Activated naive CD4-positive, alpha-beta T cell treated with anti-CD3 and anti-CD28 coated beads for 36 hours (primary cell): ENCODE results near the gene ORMDL3. TPM values are rescaled to one million over a fixed set of nuclear protein-coding genes. Genes with fewer than 3 reads are reported as not detected.

Source experiments
- CTCF ChIA-PET: fragments of 350-600 bp; sonication (Branson Sonifier 250); formaldehyde crosslinking; loops from one replicate; lab custom pipeline; 2021; ENCODE audit warnings: antibody characterized with exemption; lab: Charles Lee
- DNase-seq: peaks from one replicate; pipeline ENCODE4 v3.0.0-alpha.2; 2020
- H3K27ac Mint-ChIP-seq: one replicate; pipeline ENCODE4 v1.8.0; 2021; ENCODE audit warnings: mild to moderate bottlenecking, mixed read lengths
- H3K27me3 Mint-ChIP-seq: one replicate; pipeline ENCODE4 v1.8.0; 2021; ENCODE audit warnings: low read depth, mixed read lengths
- H3K36me3 Mint-ChIP-seq: one replicate; pipeline ENCODE4 v1.8.0; 2021; ENCODE audit warnings: low read depth, mixed read lengths
- H3K4me1 Mint-ChIP-seq: one replicate; pipeline ENCODE4 v1.8.0; 2021; ENCODE audit warnings: low read depth, mixed read lengths
- H3K4me3 Mint-ChIP-seq: one replicate; pipeline ENCODE4 v1.8.0; 2021; ENCODE audit warnings: mild to moderate bottlenecking, moderate library complexity, mixed read lengths
- H3K9me3 Mint-ChIP-seq: one replicate; pipeline ENCODE4 v1.8.0; 2021; ENCODE audit warnings: mixed read lengths
- intact Hi-C: fragments of 100-400 bp; cut with micrococcal nuclease; formaldehyde crosslinking; loops from one replicate; pipeline ENCODE4 v1.15.1; 2023
- total RNA-seq, 2 experiments: library from RNA; stranded (reverse); gene quantifications; one replicate each; pipeline ENCODE4 v1.2.3, GENCODE V29; 2021

ORMDL3 gene
- total RNA-seq, 2 experiments from 2014 or later: 51.8 to 52.1 TPM

DNA sequence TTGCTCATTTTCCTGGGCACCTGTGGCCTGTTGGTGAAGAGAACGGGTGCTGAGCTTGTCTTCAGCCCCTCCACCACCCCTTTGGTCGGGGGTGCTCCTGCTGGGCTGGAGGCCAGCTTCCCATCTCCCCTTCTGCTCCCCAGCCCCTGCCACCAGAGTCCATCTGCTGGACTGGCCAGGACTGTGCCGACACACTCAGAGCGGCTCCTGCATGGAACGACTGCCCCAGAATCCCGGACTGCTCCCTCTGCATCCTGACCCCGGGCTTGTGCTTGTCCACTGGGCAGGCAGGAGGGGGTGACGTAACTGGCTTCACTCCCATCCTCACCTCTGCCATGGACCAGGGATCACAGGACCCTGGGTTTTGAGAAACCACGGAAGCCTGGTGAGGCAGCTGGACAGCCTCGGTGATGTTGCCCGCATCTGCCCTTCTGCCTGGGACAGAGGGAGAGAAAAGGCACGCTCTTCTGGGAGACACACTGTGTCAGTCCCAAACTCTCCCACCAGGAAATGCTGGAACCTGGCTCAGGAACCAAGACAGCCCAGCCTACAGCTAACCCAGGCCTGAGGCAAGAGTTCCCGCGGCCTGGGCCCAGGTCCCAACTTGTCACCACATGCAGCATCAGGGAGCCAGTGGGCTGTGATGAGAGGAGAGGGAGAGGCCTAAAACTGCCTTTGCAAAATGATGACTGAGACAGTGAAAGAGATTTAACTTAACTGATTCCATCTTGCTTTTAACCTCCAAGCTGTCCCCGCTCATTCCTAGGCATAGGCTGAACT, 19.3 kb upstream of the ORMDL3 start:
- Mint-ChIP-seq H3K36me3 (no peaks in the 10 kb centered on the region), H3K4me3 (no peak overlapping the region), H3K4me1 (peaks cover 8% of the 10 kb centered on the region), H3K27me3 (no peaks in the 10 kb centered on the region), H3K9me3 (no peaks in the 10 kb centered on the region), H3K27ac (no peak overlapping the region)
- no peak for DNase-seq
- intact Hi-C loops: no loop called here
- CTCF ChIA-PET: interaction anchor here (1.0 to 1.1 kb wide), 2 partner anchors 12 to 74 kb away, joined by 3 read pairs; no protein-coding TSS in a partner anchor

DNA sequence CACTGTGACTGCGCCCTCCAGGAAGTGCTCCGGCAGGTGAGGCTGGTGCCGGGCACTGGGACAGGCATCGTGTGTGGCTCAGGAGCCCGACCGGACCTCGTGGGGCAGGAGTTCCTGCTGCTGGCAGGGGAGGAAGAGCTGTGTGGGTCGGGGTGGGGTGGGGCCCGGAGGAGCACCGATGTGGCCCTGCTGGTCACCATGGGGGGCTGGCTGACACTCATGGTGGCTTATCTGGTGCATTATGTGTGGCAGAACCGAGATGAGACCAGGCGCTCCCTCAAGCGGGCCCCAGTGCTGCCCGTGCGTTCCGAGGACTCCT, 17.0 kb upstream of the ORMDL3 start:
- no peaks in the 10 kb centered on the region for H3K27me3 Mint-ChIP-seq
- intact Hi-C loops: loop anchor here (5.0 kb wide), 1 partner anchor 38 kb away; the partner anchor contains the start of gene PSMD3
- H3K4me3 Mint-ChIP-seq: no peak overlapping the region
- DNase-seq: no peak
- peaks cover 22% of the 10 kb centered on the region for H3K4me1 Mint-ChIP-seq
- no peak overlapping the region for H3K27ac Mint-ChIP-seq
- H3K9me3 Mint-ChIP-seq: no peaks in the 10 kb centered on the region
- CTCF ChIA-PET: no interaction called here
- H3K36me3 Mint-ChIP-seq: no peaks in the 10 kb centered on the region

DNA sequence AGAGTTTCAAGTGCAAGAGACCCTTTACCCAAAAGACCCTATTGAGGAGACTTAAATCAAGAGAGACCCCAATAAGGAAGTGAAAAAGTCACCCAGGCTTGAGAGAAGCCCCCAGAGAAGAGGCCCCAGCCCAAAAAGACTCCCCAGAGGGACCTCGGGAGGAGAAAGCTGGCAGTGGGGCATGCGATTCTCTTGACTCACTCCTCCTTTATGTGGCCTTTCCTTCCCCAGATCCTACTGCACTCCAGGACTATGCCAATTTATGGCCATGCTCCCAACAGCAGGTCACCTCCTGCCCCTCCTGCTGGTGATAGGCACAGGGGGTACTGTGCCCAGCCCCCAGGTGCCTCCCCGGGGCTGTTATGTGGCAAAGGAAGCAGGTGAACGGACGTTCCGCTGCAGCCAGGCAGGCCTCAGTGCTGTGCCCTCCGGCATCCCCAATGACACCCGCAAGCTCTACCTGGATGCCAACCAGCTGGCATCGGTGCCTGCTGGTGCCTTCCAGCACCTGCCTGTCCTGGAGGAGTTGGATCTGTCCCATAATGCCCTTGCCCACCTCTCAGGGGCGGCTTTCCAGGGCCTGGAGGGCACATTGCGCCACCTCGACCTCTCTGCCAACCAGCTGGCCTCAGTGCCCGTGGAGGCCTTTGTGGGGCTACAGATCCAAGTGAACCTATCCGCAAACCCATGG, 16.4 kb upstream of the ORMDL3 start:
- H3K36me3 Mint-ChIP-seq: no peaks in the 10 kb centered on the region
- CTCF ChIA-PET: no interaction called here
- peaks cover 20% of the 10 kb centered on the region for H3K4me1 Mint-ChIP-seq
- no peaks in the 10 kb centered on the region for H3K27me3 Mint-ChIP-seq
- intact Hi-C loops: loop anchor here (5.0 kb wide), 1 partner anchor 38 kb away; the partner anchor contains the start of gene PSMD3
- no peak for DNase-seq
- H3K9me3 Mint-ChIP-seq: no peaks in the 10 kb centered on the region
- H3K27ac Mint-ChIP-seq: no peak overlapping the region
- no peak overlapping the region for H3K4me3 Mint-ChIP-seq

DNA sequence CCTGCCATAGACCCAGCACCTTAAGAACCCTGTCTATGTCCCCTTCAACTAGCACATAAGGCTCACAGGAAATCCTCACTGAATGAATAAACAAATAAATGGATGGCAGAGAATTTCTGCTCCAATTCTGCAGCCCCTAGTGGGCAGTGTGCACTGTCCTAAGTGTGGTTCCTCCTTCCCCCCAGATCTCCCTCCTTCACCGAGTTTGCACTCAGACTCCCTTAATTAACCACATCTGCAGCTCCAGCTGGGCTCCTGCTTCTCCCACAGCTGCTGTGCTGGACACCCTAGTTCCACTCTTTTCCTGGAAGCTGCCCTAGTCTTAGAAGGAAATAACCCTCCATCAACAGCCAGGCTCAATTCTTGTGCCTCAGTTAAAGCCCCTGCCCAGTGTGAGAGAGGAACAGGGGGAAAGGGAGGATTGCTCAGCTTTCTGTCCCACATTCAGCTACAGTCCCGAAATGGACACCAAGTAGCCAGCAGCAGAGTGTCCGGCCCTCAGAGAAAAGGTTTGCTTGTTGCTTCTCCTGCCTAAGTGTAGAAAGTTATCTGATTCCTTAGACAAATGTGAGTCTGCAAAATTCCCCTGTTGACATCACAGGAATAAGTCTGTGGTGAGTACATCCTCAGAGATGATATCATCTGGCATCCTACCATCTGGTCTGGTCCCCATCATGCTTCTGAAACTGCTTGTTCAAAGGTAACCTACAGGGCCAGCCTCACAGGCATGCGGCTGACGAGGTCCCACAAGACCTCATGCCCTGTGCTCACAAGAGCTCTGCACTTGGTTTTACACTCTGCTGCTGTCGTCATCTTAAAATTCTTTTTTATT, 12.4 kb upstream of the ORMDL3 start:
- CTCF ChIA-PET: interaction anchor here (0.6 kb wide), 2 partner anchors 18 to 208 kb away, joined by 3 to 4 read pairs; no protein-coding TSS in a partner anchor
- Mint-ChIP-seq H3K4me3 (no peak overlapping the region), H3K27me3 (no peaks in the 10 kb centered on the region), H3K27ac (peak overlapping the region; percentile 36), H3K9me3 (no peaks in the 10 kb centered on the region), H3K4me1 (peaks cover 14% of the 10 kb centered on the region), H3K36me3 (no peaks in the 10 kb centered on the region)
- intact Hi-C loops: loop anchor here (1.0 to 5.0 kb wide), 3 partner anchors 13 to 42 kb away; partner anchors contain the start of genes LRRC3C, ORMDL3 and PSMD3
- peak; percentile 75 for DNase-seq

DNA sequence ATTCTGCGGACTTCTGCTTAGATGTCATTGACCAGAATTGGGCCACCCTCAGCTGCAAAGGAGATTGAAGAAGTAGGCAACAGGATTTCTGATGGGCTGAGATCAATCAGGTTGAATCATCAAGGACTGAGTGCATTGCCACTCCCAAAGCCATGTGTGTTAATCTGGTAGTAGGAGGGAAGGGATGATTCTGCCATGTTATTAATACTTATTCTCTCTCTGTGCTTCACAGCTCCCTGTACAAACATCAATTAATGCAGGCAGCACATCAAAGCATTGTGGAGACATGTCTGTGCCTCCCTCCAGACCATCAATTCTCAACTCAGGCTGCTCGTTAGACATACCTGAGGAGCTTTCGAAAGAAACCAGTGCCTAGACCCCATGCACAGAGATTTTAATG, 11.7 kb upstream of the ORMDL3 start:
- Mint-ChIP-seq H3K36me3 (no peaks in the 10 kb centered on the region), H3K4me3 (no peak overlapping the region), H3K4me1 (peaks cover 14% of the 10 kb centered on the region), H3K9me3 (no peaks in the 10 kb centered on the region), H3K27ac (no peak overlapping the region), H3K27me3 (no peaks in the 10 kb centered on the region)
- intact Hi-C loops: no loop called here
- DNase-seq: no peak
- CTCF ChIA-PET: interaction anchor here (0.6 kb wide), 1 partner anchor 18 kb away, joined by 3 read pairs; no protein-coding TSS in a partner anchor

DNA sequence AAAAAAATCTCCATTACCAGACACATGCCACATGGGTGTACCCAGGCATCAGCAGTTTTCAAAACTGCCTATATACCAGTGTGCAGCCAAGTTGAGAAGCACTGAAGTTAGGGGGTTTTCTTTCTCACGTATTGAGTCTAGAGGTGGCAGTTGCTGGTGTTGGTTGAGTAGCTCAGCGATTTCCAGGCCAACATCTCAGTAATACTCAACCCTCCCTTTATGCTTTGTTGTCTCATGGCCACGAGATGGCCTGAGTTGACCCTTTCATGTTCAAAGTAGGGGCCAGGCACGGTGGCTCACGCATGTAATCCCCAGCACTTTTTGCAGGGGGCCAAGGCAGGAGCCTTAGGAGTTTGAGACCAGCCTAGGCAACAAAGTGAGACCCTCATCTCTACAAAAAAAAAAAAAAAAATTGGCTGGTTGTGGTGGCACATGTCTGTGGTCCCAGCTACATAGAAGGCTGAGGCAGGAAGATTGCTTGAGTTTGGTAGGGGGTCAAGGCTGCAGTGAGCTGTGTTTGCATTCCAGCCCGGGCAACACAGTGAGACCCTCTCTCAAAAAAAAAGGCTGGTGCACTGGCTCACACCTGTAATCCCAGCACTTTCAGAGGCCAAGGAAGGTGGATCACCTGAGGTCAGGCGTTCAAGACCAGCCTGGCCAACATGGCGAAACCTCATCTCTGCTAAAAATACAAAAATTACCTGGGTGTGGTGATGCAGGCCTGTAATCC, 10.9 kb upstream of the ORMDL3 start:
- Mint-ChIP-seq H3K9me3 (no peaks in the 10 kb centered on the region), H3K4me1 (peaks cover 14% of the 10 kb centered on the region), H3K36me3 (no peaks in the 10 kb centered on the region), H3K27ac (no peak overlapping the region), H3K27me3 (no peaks in the 10 kb centered on the region), H3K4me3 (no peak overlapping the region)
- intact Hi-C loops: no loop called here
- CTCF ChIA-PET: interaction anchor here (0.6 to 3.0 kb wide), 2 partner anchors 20 to 63 kb away, joined by 5 to 12 read pairs; no protein-coding TSS in a partner anchor
- no peak for DNase-seq

DNA sequence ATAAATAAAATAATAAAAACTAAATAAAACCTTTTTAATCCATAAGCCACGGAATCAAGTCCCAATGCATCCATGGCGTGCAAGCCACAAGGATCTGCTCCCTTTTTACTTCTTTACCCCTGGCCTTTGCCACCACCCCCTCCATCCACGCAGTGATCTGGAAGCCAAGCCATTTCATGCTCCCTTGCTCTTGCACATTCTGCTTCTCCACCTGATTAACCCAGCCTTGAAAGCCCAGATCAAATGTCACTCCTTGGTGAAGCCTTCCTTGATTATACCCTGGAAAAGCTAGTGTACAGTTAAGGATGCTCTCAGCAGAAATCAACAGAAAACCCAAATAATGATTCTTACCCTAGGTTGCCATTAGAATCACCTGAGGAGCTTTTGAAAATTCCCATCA, 10.0 kb upstream of the ORMDL3 start:
- Mint-ChIP-seq H3K4me1 (peaks cover 14% of the 10 kb centered on the region), H3K9me3 (no peaks in the 10 kb centered on the region), H3K4me3 (no peak overlapping the region), H3K36me3 (no peaks in the 10 kb centered on the region), H3K27ac (no peak overlapping the region), H3K27me3 (no peaks in the 10 kb centered on the region)
- CTCF ChIA-PET: interaction anchor here (0.9 to 3.0 kb wide), 2 partner anchors 21 to 183 kb away, joined by 3 to 12 read pairs; no protein-coding TSS in a partner anchor
- DNase-seq: no peak
- intact Hi-C loops: no loop called here

DNA sequence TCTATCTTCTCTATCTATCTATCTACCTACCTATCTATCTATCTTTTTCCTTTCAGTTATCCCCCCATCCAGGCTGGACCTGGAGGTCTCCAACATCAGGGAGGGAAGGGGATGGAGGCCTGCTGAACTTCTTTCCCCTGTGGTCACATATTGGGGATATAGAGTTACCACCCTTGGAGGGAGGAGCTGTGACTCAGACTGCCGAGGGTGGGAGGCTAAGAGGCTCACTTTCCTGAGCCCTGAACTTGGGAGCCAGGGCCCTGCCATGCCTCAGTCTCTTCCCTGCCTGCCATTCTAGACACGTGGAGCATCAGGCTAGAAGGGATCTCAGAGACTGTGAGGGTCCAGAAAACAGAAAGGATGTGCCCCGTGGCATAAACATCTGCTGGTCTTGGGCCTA, 8.5 kb upstream of the ORMDL3 start:
- Mint-ChIP-seq H3K4me3 (no peak overlapping the region), H3K27ac (no peak overlapping the region), H3K4me1 (peaks cover 11% of the 10 kb centered on the region), H3K36me3 (no peaks in the 10 kb centered on the region), H3K9me3 (no peaks in the 10 kb centered on the region), H3K27me3 (no peaks in the 10 kb centered on the region)
- CTCF ChIA-PET: interaction anchor here (0.6 to 3.0 kb wide), 2 partner anchors 22 to 662 kb away, joined by 4 to 12 read pairs; no protein-coding TSS in a partner anchor
- intact Hi-C loops: no loop called here
- DNase-seq: no peak

DNA sequence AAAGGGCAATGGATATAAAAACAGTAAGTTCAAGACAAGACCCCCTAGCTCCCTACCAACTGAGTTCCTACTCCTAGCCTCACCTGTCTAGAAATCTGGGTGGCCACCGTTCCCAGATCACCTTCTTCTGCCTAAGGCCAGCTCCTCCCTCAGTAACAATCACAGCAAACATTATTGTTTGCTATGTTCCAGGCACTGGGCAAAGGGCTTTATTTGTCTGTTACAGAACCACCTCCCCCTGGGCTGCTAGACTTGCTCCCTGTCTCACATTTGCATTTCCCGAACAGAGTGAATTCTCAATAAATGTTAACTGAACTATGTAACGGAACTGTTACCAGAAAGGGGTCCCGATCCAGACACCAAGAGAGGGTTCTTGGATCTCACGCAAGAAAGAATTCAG, 6.9 kb upstream of the ORMDL3 start:
- no peak overlapping the region for H3K27ac Mint-ChIP-seq
- CTCF ChIA-PET: no interaction called here
- H3K4me1 Mint-ChIP-seq: peaks cover under 1% of the 10 kb centered on the region

DNA sequence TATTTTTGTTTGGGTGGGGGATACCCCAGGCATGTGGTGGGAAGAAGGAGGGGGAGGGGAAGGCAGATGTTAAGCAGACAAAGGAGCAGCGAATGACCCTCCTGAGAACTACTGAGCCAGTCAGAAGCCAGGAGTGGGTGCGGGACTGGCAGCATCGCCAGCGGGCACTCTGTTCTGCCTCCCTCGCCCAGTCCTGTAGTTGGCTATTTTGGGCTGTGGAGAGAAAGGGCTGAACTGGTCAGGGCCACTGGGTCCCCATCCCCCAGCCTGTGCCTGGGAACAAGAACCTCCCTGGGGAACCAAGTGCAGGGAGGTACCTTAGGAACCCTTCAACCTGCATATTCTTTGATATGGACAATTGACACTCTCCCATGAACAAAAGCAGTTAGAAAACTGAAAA, 6.5 kb upstream of the ORMDL3 start:
- Mint-ChIP-seq H3K27ac (no peak overlapping the region), H3K4me3 (no peak overlapping the region), H3K36me3 (no peaks in the 10 kb centered on the region), H3K4me1 (peaks cover 5% of the 10 kb centered on the region), H3K9me3 (no peaks in the 10 kb centered on the region), H3K27me3 (no peaks in the 10 kb centered on the region)
- CTCF ChIA-PET: no interaction called here
- DNase-seq: no peak
- intact Hi-C loops: no loop called here

More for the DNA sequence above, 6.9 kb upstream of the ORMDL3 start:
- Mint-ChIP-seq H3K27me3 (no peaks in the 10 kb centered on the region), H3K4me3 (no peak overlapping the region), H3K9me3 (no peaks in the 10 kb centered on the region), H3K36me3 (no peaks in the 10 kb centered on the region)
- DNase-seq: no peak
- intact Hi-C loops: no loop called here

DNA sequence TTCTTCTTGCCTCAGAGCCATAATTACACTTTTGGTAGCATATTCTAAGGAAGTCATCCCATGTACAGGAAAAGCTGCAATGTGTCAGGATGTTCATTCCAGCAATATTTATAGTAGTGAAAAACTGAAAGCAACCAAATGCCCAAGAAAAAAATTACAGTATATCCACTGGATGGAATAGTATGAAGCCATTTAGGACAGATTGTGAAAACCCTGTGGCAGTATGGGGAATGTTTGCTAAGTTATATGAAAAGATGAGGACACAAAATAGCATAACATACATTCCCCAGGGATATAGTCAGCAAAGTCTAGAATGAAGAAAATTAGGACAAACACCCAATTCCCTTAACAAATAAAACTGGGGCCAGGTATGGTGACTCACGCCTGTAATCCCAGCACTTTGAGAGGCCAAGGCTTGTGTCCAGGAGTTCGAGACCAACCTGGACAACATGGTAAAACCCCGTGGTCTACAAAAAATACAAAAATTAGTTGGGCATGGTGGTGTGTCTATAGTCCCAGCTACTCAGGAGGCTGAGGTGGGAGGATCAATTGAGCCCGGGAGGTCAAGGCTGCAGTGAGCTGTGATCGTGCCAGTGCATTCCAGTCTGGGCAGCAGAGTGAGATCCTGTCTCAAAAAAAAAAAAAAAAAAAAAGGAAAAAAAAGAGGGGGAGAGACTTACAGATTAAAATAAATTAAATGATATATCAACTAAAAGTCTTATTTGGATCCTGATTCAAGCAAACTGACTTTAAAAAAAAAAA, 2.4 kb upstream of the ORMDL3 start:
- no peaks in the 10 kb centered on the region for H3K9me3 Mint-ChIP-seq
- no peaks in the 10 kb centered on the region for H3K36me3 Mint-ChIP-seq
- no peaks in the 10 kb centered on the region for H3K27me3 Mint-ChIP-seq
- CTCF ChIA-PET: interaction anchor here (0.6 to 1.1 kb wide), 3 partner anchors 20 to 84 kb away, joined by 3 to 5 read pairs (median 4); no protein-coding TSS in a partner anchor
- no peak overlapping the region for H3K27ac Mint-ChIP-seq
- H3K4me3 Mint-ChIP-seq: no peak overlapping the region
- peaks cover 30% of the 10 kb centered on the region for H3K4me1 Mint-ChIP-seq
- DNase-seq: no peak
- intact Hi-C loops: loop anchor here (10.0 kb wide), 1 partner anchor 525 kb away; the partner anchor contains the start of gene FBXL20
